Activated CD4-positive, CD25-positive, alpha-beta regulatory T cell treated with anti-CD3 and anti-CD28 coated beads, Interleukin-2, amount 50 U/mL, for 72 hours (primary cell): Measurements from ENCODE around the gene FHIT.

Experiments used
- DNase-seq: peaks from one replicate; pipeline ENCODE4 v3.0.0; 2021

Gene FHIT

DNA sequence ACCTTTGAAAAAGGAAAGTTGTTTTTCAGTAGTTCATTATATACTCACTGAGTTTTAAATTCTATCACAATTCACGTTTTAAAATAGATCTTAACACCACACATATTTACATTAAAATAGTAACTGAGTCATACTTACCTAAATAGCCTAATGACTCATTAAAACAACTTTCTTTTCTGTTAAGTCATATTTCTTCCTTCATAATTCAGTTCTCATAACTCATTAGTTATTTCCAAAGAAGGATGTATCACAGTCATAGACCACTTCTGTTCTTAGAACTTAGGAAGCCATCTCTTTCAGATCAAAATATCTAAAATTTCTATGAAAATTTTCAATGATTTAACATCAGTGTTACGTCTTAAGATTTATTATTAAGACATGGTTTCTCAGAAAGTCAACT is 885.9 kb downstream of the FHIT start:
- no peak for DNase-seq

DNA sequence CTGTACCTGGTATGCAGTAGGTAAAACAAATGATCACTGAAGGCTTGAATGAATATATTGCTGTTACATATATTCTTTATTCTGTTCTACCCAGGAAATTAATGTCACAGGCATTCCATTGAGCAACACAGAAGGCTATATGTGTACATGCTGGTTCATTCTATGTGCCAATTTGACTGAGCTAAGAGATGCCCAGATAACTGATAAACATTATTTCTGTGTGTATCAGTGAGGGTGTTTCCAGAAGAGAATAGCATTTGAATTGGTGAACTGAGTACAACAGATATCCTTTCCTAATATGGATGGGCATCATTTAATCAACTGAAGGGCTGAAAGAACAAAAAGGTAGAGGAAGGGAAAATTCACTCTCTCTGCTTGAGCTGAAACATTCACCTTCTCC is 886.8 kb downstream of the FHIT start:
- no peak for DNase-seq

DNA sequence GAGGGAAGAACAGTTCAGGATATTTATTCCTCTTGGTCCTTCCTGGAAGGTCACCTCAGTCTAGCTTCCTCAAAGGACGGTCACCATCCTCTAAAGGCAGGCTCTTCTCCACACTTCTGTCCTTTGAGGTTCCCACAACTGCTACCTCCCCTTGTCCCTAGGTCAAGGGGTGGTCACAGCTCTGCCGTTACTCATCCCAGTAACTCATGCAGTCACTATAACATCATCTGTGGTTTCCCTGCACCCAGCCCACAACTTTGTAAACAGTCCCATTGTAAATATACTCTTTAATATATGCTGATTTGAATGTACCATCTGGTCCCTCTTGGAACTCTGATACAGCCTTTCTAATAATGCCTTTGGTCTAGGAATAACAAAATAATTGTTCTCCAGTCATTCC is 887.4 kb downstream of the FHIT start:
- DNase-seq: no peak

DNA sequence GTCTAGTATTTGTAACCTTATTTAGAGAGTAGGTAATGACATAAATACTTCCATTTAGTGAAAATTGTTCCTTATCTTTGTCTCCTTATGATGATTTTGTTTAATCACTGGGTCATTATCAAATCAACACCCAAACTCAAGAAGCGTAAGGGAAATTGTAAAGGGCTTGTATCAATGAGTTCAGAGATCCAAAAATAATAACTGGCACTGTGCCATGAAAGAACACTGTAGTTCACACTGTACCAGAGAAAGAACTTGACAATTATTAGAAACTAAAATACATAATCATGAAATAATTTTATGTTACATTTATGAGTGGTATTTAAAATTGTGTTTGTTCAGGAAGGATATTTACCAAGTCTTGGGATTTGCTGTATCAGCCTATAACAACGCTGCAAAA is 895.4 kb downstream of the FHIT start:
- DNase-seq: no peak

DNA sequence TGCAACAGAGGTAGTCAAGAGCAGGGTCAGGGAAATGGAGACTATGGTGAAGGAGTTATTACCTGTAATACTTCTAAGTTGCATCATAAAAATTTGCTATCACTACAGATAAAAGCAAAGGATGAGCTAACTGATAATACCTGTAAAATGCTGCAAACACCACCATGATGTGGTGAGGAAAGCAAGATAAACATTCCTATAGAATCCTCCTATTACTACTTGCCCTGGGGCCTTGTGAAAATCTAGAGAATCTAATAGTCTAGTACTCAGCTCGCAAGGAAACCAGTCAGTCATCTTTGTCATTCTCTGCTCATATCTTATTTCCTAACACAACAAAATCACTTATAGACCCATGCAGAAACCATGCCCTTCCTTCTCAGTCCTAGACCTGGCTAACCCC is 899.8 kb downstream of the FHIT start:
- DNase-seq: no peak

DNA sequence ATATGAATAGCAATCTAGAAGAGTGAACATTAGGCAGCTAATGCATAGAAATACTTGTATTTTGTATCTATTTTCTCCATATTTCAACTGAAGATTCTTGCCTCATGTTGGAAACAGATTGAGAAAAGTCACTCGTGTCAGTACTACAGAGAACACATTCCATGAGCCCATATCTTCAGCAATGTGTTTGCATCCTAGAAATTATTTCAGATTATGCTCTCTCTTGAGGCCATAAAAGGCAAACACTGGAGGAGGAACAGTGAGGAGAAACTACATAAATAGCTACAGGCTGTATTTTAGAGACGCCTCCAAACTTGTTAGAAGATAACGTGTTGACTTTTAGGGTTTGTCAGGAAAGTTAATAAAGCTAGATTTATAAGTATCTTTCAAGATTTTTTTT is 906.9 kb downstream of the FHIT start:
- no peak for DNase-seq

DNA sequence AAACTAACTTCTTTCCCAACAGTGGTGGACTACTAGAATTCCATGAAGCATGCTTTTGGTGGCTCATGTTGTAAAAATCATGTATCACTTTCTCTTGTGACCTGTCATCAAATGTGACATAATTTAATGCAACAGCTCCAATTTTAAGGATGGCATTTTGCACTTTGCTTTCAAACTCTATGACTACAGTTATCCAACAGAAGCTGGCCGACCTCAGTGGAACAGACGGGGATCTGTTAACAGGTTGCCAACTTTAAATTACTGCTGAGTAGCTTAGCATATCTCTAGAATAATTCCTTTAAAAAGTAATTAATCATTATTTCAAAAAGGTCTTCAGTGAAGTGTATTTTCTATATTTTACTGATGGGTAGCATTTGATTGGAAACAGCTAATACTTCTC is 907.4 kb downstream of the FHIT start:
- DNase-seq: no peak

DNA sequence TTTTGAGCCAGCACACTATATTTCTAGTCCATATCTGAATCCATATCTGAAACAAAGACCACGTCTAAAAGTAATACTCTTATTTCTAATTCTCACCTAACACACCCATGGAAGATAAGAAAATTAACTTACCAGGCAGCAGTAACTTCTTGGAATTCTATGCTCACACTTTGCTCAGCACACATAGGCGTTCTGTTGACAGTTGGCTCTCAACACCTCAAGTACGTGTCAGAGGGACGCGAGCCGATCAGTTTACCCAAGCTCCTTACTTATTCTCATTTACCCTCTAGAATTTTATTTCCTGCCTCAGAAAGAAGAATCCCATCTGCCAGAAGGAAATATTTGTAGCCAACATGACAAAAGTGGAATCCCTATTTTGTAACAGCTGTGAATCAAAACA is 911.9 kb downstream of the FHIT start:
- DNase-seq: no peak

DNA sequence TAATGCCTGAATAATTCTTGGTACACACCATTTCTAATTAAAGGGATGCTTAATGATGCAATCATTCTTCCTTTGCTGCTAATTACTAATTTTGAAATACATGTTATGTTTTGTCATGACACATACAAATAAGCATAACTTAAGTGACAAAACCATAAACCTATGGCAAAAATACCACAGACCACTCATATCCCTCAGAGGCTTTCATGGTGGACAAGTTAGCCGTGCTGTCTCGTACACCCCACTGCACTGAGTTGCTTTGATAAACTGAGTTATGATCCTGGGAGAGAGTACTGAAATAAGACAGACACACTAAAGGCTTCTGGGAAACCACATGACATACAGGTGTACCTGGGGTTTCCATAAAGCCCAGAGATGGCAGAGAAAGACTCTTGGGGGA is 913.8 kb downstream of the FHIT start:
- DNase-seq: no peak

DNA sequence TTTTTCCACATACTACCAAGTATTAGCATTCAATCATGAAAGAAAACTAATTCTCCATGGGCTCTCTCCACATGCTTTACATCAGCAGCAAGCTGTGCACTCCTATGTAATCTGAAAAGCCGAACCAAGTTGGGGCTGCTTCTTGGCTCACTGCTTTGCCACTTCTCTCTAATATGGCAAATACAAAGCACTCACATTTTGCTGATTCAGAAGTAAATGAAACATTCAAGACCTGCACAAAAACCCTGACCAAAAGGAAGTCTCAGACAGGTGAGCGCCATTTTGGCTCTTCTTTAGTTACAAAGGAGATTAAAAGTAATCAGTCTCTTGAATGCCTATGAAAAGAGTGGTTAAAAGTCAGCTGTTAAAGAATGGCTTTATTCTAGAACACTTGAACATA is 915.2 kb downstream of the FHIT start:
- DNase-seq: no peak

DNA sequence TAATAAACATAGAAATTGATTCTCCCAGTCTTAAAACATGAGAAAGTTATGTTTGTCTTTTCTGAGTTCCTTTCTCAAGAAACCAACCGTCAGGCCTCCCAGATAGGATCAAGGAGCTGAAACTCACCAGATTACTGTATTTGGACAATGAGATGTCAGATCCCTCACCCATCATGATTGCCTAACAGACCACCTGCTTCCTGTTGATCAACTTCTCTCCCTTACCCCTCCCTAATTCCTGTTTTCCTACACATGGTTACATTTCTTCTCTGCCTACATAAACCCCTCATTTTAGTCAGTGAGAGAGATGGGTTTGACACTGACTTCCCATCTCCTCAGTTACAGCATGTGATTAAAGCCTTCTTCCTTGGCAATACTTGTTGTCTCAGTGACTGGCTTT is 917.5 kb downstream of the FHIT start:
- DNase-seq: no peak

DNA sequence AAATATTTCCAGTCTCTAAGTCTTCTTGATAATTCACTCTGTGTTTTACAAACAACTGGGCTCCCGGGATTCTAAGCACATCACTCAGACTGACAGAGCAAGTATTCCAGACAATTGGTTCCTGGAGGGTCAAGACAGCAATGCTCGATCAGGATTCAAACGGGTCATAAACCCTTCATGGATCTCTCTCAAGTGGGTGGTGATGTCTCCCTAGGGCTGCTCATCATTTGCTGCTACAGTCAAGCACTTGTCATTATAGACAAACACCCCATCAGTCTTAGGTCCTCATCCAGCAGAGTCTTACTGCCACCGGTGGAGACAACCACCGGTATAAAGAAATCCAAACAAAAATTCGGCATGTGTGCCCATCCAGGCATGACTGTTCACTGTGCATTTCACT is 921.1 kb downstream of the FHIT start:
- DNase-seq: no peak

DNA sequence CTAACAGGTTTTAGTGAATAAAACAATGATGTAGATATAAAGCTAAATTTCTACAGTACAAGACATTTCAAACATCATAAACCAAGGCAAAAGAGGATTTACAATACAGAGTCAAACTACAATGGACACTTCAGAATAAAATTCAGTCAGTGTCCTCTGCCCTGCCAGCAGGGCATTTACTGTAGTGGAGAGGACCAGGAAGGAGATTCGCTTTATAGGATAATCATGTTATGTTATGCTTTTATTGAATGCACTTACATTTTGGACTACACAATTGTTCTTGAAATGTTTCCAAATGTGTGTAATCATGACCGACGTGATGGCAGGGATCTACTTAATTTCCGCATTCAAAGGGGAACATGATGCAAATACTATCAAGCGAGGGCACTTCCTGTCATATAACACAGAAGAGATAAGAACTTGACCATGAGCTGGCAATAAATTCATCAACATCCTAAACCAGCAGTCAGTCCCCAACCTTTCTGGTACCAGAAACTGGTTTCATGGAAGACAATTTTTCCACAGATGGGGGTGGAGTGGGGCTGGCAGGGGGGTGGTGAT is 925.6 kb downstream of the FHIT start:
- no peak for DNase-seq

DNA sequence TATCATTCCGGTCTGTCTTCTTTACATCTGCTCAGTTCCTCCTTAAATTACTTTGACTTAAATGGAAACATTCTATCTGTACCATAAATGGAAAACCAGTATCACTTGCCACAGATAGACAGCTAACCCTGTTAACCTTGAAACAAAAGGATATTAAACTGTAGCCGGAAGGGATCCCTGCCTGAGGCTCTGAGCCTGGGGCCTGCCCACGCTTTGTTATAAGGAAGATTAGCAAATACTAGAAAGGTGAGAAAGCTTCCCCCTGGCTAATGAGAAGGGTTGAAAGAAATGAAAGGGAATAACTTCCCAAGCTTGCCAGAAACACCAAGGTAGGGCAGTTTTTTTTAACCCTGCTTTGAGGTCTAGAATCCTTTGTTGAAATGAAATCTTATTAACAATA is 927.6 kb downstream of the FHIT start:
- DNase-seq: no peak

DNA sequence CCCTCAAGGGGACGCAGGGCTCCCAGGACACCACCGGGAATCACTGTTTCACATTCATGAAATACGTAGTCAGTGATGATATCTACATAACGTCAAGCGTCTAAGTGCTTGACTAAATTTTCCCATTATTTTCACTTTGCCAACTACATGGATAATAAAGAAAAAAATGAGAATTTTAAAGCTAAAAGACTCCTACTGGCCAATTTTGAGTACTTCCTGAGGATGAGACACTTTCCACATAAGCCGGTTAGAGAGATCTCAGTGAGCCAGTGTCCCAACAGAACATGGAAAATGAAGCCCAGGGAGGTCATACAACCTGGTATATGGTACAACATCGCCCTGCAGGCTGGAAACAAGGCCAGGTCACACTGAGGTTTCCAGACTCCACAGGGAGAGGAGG is 928.1 kb downstream of the FHIT start:
- no peak for DNase-seq

DNA sequence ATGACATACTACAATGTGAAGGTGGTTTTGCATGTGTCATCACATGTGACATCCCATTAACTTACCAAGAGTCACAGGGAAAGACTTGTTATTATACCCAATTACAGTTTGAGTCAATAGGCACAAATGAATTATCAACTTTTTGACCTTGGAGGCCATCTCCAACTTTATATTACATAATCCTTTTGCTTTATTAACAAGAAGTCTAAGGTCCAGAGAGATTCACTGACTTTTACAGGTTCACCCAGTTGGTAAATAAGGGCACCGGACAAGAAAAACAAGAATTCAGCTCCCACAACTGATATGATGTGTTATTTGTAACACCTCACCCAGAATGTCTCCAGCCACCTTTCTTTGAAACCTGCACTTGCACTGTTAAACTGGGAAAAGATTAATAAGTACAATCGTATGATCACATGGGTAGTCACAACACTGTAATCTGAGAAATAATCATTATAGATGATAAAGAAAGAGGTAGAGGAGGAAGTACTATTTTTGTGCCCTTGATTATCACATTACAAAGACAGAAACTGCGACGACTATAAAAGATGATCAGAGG is 928.9 kb downstream of the FHIT start:
- DNase-seq: no peak

DNA sequence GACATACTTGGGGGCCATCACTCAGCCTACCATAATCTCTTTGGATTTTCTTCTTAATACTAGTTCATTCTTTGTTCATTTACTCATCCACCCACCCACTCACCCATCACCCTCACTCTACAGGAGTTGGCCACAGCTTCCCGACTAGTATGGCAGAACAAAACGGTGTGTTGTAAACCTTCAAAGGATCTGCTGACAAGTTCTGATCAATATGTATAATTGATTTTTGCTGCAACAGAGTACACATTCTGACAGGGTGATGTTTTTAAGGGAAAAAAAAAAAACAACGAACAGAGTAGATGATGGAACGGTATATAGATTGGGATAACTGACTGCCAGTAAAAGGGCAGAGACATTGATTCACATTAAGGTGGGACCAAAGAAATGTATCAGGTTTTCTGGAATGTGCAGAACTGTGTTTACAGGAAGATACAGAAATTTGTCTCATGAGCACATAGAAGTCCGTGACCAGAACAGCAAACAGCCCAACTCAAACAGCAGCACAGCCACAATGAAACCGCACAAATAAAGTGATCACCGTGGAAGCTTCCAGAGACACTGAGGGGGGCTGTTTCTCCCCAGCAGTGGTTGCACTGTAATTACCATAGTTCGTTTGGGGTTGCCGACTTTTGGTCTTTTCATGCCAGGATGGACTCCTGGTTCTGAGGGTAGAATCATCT is 931.9 kb downstream of the FHIT start:
- no peak for DNase-seq

DNA sequence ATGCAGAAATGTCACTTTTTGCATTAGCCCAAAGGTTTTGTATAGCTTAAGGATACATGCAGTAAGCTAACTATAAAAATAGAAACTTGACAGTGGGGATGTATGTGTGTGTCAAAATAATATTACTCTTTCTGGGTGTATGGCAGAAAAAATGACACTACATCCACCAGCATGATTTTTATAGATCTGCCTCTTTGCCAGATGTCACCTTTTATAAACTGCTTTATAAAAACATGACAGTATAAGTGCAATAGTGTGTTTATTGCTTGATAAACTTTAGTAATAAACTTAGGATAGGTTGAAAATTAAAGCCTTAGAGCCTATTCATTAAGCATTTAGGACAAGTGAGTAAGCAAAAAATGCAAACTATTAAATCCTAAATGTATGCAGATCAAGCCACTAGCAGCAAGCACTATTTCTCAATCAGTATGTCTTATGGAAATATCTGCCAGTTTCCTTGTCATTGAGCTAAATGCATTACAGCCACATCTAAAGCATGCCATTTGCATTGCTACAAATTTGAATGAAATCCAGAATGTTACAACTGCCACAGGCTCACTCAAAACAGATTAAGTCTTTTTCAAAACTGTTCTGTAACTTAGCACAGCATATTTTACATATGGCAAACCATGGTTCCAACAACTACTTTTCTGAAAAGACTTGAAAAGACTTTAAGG is 935.0 kb downstream of the FHIT start:
- no peak for DNase-seq

DNA sequence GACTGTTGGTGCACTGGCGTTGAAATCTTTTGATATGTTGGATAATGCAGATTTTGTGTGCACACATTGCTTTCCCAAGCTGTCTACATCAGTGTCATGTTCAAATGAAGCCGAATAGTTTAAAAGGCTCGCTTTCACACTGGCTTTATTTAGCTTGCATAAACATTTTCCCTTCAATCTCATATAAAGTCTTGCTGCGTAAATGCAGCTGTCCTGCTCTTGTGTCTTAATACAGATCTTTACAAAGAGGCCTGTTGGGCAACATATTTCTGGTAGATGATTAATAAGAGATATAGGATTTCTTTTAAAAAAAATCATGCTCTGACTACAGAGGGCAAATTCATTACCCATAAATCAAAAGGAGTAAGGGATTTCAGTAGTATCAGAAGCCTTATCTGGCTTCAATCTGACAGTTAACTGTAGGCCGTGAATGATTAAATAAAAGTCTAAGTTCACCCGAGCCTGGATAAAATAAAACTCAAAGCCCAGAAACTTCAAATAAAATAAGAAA is 937.2 kb downstream of the FHIT start:
- DNase-seq: no peak

DNA sequence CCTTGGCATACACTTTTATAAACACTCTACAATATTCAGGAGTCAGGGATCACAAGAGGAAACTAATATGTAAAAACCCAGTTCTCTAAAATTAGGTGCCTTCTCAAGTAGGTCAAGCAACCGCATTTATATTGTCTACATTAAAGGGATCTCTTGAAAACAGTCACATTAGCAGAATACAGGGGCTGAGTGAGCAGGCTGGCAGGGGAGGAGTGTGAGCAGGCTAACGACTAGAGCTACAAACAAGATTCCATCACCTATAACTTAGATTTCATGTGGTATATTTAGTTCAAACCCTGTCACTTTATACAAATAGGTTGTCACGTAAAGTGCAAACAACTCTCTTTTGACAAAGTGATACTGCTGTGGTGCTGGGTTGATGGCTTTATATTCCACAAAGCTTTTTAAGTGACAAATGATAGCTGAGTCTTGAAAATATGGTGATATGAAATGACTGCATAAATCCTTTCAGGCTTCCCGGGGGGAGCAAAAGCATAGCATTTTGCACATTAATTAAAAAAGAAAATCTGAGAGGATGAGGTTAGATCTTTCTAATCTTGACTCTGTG is 937.9 kb downstream of the FHIT start:
- no peak for DNase-seq

DNA sequence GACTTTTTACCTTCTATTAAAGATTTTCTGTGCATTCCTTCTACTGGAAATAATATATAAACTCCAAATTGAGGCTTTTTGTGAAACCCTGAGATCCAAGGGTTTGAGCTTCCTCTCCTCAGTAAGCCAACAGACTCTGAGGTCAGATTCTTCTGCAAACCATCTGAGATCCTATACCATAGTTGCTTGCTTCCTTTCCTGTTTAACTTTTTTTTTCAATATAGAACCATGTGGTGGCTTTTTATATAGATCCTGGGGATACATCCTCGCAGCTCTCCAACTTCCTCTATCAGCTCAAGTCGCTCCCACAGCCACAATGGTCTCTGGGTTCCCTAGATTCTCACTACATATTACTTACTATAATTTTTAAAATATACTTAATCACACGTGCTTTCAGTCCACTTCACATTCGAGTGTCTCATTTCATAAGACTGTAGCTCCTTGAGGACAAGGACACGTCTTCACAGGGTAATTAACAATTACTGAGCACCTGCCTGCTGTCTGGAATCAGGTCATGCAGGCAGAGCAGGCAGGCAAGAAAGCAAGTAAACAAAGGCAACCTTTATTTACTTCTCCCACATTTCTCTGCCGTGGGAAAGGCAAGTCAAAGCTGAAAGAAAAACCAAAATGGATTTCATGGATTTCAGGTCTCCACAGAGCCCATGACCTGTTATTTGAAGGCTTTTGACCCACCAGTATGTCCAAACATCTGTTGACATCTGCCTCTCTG is 941.5 kb downstream of the FHIT start:
- DNase-seq: no peak

DNA sequence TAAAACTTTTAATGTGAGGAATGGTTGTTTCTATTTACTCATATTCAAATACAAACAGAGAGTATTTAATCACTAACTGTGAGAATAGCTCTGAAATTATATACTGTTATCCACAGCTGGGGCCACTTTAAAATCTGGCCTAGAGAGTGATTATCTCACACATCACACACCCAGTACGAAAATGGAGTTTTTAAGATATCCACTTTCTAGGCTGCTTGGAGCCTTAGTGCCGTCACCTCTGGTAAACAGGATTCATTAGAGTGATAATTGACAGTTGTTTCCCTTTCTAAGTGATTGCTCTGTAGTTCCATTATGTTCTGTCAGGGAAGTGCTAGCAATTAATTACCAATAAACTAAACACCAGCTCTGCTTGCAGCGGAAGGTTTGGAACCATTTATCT is 942.4 kb downstream of the FHIT start:
- no peak for DNase-seq

DNA sequence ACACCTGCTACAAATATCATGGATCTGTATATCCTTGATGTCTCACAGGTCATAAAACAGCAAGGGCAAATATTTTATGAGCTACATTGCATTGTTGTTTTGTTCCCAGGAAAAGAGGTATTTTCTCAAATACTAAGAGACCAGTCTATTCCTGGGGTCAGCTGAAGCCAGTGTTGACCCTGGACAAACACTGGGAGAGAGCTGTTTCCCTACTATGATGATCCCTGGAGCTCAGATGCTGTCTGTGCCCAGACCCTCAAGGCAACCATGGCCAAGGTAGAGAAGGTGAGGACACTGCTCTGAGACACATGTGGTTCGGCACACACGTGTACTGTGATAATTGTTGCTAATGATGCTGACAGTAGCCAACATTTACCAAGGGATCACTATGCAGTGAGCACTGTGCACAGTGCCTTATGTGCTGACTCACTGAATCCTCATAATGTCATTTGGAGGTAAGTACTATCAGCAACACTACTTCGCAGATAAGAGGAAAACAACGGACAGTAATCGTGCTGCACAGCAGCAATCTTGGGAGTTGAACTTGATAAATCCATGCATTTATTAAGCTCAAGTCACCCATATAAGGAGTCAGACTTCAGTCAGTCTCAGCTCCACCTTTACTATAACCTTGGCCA is 943.6 kb downstream of the FHIT start:
- no peak for DNase-seq
